AG20443 (cell line): ENCODE data around the gene CD63.

ENCODE experiments used
- DNase-seq: peaks from one replicate; pipeline ENCODE4 v3.0.0; 2012; ENCODE audit warnings: low spot score, mixed read lengths

CD63 gene

DNA sequence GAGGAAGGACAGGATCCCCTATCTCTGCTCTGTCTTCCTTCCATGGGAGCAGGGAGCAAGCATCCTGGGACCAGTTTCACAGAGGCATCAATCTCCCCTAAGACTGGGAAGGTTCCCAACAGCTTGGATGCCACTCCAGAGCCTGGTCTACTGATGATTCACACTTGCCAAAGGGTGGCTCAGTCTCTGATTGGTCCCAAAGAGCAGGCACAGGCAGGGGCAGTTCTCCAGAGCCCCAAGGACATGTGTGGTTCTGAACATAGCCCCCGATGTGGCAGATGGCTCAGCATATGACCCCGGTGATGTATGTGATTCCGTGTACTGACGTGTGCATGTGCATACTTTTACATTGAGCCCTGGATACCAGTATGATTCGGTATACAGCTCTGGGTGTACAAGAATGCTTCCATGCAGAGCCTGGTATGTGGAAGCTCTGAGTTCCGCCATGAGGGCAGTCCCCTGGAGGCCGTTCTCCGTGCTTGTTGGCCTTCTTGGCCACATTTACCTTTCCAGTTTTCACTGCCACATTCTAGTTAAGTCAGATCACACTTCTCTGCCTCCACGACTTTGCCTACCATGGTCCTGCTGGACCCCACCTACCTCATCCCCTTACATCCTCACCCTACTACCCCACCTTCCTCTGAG is 42.3 kb downstream of the CD63 start:
- no peak for DNase-seq

DNA sequence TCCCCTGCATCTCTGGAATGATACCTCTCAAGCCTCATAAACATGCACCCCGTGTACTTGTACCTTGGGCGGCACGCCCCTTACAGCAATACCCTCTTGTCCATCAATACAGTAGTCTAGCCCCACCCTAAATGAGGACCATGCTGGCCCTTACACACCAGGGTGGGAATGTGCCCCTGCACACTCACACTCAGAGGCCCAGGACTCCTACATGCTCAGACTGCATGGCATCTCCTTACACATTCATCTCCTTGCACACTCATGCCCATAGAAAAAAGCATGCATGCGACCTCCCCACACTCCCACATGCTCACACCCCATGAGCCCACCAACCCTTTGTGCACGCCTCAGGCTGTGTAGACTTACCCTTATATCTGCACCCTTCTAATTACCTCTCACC is 43.1 kb downstream of the CD63 start:
- DNase-seq = no peak

DNA sequence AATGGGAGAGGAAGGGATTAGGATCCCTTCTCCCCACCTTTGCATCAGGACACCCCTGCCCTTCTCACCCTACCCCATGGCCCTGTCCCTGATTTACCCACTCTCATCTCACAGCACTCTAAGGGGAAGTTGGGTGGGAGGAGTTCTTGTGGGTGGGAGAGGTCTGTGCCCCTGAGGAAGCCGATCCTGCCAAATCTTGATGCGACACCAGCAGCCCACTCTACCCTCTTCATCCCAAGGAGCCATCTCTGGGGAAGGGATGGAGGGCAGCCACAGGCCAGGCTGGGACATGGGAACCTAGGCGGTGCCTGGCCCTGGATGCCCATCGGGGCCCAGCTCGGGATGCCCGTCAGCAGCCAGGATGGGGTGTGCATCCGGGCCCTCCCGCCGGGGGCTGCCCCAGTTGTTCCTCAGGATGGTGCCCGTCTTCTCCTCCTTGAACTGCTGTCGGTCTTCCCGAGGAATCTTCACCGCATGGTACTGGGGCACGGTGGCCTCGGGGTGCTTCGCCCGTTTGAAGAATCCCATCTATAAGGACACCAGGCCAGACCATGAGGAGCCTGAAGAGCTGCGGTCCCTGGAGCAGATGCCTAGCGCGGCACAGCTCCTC is 43.9 kb downstream of the CD63 start:
- no peak for DNase-seq

DNA sequence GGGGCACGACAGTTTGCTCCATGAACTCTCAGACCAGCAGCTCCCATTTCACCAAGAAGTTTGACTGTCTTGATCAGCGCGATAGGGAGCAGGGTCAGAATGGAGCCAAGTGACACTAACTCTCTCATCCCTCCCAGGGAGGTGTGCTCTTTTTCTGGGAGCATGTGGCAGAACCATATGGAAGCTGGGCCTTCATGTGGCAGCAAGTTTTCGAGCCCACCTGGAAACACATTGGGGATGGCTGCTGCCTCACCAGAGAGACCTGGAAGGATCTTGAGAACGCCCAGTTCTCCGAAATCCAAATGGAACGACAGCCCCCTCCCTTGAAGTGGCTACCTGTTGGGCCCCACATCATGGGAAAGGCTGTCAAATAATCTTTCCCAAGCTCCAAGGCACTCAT is 45.1 kb downstream of the CD63 start:
- DNase-seq = no peak

DNA sequence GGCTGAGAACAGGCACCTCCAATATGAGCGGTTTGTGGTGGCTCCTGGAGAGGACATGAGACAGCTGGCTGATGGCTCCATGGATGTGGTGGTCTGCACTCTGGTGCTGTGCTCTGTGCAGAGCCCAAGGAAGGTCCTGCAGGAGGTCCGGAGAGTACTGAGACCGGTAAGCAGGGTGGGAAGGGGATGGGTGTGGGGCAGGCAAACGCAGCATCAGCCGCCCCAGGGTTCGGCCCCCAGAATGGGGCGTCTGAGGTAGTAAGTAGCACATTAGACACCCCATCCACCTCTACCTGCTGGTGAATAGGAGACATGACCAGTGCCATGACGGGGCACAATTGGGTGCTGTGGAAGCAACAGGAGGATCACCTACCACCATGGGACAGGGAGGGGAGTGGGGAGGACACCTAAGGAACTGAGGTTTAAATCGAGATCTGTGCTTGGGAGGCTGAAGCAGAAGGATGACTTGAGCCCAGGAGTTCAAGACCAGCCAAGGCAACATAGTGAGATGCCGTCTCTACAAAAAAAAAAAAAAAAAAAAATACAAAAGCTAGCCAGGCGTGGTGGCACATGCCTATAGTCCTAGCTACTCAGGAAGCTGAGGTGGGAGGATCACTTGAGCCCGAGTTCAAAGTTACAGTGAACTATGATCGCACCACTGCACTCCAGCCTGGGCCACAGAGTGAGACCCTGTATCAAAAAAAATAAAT is 46.6 kb downstream of the CD63 start:
- no peak for DNase-seq

DNA sequence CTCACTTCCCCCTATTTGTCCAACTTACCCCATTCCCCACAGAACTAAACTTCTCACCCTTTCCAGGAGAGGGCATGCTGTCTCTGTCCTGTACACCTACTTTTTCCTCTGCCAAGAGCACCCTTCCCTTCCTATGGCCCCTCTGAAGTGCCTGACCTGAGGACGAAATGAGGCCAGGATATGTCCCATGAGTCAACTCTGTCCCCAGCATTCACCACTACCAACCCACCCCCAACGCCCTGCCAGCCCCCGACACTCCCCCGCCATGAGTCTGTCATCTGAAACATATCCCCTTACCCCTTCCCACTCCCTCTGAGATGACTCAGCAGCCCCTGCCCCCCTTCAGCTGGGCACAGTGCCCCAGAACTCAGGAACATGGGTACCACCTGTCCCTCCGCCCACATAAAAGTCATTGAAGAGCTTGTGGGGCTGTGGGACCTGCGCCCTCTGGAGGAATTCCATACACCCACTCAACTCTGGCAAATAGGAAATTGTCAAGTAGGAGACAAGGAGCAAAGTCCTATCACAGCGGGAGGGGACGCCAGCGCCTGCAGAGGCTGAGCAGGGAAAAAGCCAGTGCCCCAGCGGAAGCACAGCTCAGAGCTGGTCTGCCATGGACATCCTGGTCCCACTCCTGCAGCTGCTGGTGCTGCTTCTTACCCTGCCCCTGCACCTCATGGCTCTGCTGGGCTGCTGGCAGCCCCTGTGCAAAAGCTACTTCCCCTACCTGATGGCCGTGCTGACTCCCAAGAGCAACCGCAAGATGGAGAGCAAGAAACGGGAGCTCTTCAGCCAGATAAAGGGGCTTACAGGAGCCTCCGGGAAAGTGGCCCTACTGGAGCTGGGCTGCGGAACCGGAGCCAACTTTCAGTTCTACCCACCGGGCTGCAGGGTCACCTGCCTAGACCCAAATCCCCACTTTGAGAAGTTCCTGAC is 47.4 kb downstream of the CD63 start:
- peak; percentile 66 for DNase-seq

DNA sequence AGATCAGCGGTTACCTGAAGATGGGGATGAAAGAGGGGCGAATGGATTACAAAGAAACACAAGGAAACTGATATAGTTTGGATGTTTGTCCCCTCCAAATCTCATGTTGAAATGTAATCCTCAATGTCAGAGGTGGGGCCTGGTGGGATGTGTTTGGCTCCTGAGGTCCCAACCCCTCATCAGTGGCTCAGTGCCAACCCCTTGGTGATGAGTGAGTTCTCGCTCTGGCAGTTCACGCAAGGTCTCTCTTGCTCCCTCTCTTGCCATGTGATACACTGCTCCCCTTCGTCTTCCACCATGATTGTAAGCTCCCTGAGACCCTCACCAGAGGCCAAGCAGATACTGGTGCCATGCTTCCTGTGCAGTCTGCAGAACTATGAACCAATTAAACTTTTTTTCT is 49.1 kb downstream of the CD63 start:
- DNase-seq = no peak

DNA sequence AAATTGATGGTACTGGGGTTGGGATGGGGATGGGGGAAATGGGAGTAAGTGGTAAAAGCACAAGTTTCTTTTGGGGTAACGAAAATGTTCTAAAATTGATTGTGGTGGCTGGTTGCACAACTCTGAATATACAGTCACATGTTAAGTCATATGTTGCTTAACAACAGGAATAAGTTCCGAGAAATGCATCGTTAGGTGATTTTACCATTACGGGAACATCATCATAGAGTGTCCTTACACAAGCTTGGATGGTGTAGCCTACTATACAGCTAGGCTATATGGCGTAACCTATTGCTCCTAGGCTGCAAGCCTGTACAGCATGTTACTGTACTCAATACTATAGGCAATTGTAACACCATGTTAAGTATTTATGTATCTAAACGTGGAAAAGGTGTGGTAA is 52.1 kb downstream of the CD63 start:
- no peak for DNase-seq

DNA sequence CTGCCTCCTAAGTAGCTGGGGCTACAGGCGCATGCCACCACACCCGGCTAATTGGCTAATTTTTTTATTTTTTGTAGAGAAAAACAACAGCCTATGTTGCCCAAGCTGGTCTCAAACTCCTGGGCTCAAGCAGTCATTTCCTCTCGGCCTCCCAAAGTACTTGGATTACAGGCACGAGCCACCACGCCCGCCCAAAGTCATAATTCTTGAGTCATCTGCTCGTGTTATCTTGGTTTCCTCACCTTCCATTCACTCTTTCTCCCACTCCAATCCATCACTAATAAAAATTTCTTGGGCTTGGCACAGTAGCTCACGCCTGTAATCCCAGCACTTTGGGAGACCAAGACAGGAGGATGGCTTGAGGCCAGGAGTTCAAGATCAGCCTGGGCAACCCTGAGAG is 53.1 kb downstream of the CD63 start:
- DNase-seq = no peak
